Ascending aorta (tissue), 2 donors: ENCODE measurements around the gene EGLN2. TPM values are rescaled to one million over a fixed set of nuclear protein-coding genes. Genes with fewer than 3 reads are reported as not detected.

Source experiments
- DNase-seq, 2 donors: peaks; one replicate each; pipeline ENCODE4 v3.0.0-alpha.2; 2019; ENCODE audit warnings: low spot score in 2 of 2
- H3K27ac ChIP-seq, 2 donors: fragments of 200-600 bp; sonication (generic); one replicate each; pipeline ENCODE4 v1.5.1; 2016 to 2017; ENCODE audit warnings: mild to moderate bottlenecking in 1 of 2
- H3K27me3 ChIP-seq: fragments of 200-600 bp; sonication (generic); one replicate; pipeline ENCODE4 v1.5.1; 2017
- H3K36me3 ChIP-seq, 2 donors: fragments of 200-600 bp; sonication (generic); one replicate each; pipeline ENCODE4 v1.5.1; 2016
- H3K4me1 ChIP-seq, 2 donors: fragments of 200-600 bp; sonication (generic); one replicate each; pipeline ENCODE4 v1.5.1; 2016 to 2017; ENCODE audit warnings: mild to moderate bottlenecking in 1 of 2
- H3K4me3 ChIP-seq, 2 donors: fragments of 200-600 bp; sonication (generic); one replicate each; pipeline ENCODE4 v1.5.1; 2016 to 2017; ENCODE audit warnings: mild to moderate bottlenecking in 1 of 2
- H3K9me3 ChIP-seq, 2 donors: fragments of 200-600 bp; sonication (generic); one replicate each; pipeline ENCODE4 v1.5.1; 2016
- intact Hi-C: fragments of 100-400 bp; cut with DNase I; formaldehyde crosslinking; loops from one replicate; pipeline ENCODE4 v1.15.1; 2023
- total RNA-seq: library from RNA; depleted of rRNA; stranded (reverse); fragments of >200 nt; gene quantifications from one replicate; pipeline ENCODE4 v1.1.0, GENCODE V29; 2016
- TF ChIP-seq, protein P1 (sequence below), 3 experiments: fragments of 200-600 bp in 2 of 3; fragments of 450-650 bp in 1 of 3; sonication (generic) in 2 of 3; IDR thresholded peaks; one replicate each; pipeline ENCODE4 v1.5.1; 2016 to 2019; ENCODE audit warnings: antibody characterized with exemption in 3 of 3, mild to moderate bottlenecking in 1 of 3, moderate library complexity in 1 of 3

EGLN2 gene
- total RNA-seq, 1 donor from 2014 or later, result 149 TPM

DNA sequence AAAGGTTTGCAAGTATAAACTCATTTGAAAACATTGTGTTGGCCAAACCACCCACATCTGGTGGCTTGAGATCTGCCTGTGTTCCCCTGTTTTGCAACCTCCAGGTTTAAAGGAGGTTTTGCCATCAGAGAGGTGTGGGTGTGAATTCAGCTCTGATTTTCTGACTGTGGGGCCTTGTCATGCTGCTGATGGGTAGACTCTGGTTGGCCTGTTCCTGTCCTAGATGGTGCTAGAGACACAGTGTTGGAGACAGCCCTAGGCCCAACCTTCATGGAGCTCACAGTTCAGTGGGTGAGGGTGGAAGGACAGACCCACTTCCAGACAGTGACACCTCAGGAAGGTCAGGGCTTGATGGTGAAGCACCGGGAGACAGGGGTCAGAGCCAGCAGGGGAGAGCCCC is 13.5 kb upstream of the EGLN2 start:
- TF ChIP-seq, protein P1, sequence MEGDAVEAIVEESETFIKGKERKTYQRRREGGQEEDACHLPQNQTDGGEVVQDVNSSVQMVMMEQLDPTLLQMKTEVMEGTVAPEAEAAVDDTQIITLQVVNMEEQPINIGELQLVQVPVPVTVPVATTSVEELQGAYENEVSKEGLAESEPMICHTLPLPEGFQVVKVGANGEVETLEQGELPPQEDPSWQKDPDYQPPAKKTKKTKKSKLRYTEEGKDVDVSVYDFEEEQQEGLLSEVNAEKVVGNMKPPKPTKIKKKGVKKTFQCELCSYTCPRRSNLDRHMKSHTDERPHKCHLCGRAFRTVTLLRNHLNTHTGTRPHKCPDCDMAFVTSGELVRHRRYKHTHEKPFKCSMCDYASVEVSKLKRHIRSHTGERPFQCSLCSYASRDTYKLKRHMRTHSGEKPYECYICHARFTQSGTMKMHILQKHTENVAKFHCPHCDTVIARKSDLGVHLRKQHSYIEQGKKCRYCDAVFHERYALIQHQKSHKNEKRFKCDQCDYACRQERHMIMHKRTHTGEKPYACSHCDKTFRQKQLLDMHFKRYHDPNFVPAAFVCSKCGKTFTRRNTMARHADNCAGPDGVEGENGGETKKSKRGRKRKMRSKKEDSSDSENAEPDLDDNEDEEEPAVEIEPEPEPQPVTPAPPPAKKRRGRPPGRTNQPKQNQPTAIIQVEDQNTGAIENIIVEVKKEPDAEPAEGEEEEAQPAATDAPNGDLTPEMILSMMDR (IDR thresholded peaks at IDR 0.05), result no peak
- peaks cover 20 to 35% of the 10 kb centered on the region in 2 donors for H3K36me3 ChIP-seq
- DNase-seq, result no peak

GRCh38 chr19:40786060-40787037 is 12.6 kb upstream of the EGLN2 start:
- Histone ChIP-seq H3K36me3 (peaks cover 20 to 35% of the 10 kb centered on the region in 2 donors), H3K27me3 (no peaks in the 10 kb centered on the region), H3K9me3 (no peaks in the 10 kb centered on the region), H3K27ac (no peak overlapping the region), H3K4me1 (peaks cover 6 to 14% of the 10 kb centered on the region in 2 donors), H3K4me3 (no peak overlapping the region)
- intact Hi-C loops, result no loop called here
- no peak for DNase-seq
- TF ChIP-seq, protein P1 (IDR thresholded peaks at IDR 0.05), result no peak

More for the DNA sequence above, 13.5 kb upstream of the EGLN2 start:
- H3K4me1 ChIP-seq, result peaks cover 0 to 6% of the 10 kb centered on the region in 2 donors
- no peaks in the 10 kb centered on the region for H3K9me3 ChIP-seq
- H3K27ac ChIP-seq, result peak overlapping the region in 1 of 2 donors; percentile 16
- intact Hi-C loops, result no loop called here
- no peaks in the 10 kb centered on the region for H3K27me3 ChIP-seq
- no peak overlapping the region for H3K4me3 ChIP-seq

- Histone ChIP-seq H3K27ac (peak overlapping the region; percentile 82 to 85), H3K4me3 (no peak overlapping the region), H3K9me3 (no peaks in the 10 kb centered on the region), H3K27me3 (no peaks in the 10 kb centered on the region), H3K36me3 (peaks cover 11 to 16% of the 10 kb centered on the region in 2 donors), H3K4me1 (peaks cover 14 to 32% of the 10 kb centered on the region in 2 donors)
- TF ChIP-seq, protein P1 (IDR thresholded peaks at IDR 0.05), result no peak
- intact Hi-C loops, result loop anchor here (5.0 to 10.0 kb wide), 2 partner anchors 367 to 431 kb away; partner anchors contain the start of gene SERTAD1
- peak in 1 of 2 donors; percentile 84 for DNase-seq
These were observed 7.6 kb upstream of the EGLN2 start for GRCh38 chr19:40791349-40791748.

- H3K27ac ChIP-seq, result peak overlapping the region; percentile 82 to 85
These were observed 7.0 kb upstream of the EGLN2 start for GRCh38 chr19:40791996-40792395.

GRCh38 chr19:40797166-40797962 is 1.6 kb upstream of the EGLN2 start:
- TF ChIP-seq, protein P1 (IDR thresholded peaks at IDR 0.05), result no peak
- H3K4me3 ChIP-seq, result peak overlapping the region in 1 of 2 donors; percentile 99
- peak overlapping the region; percentile 89 to 95 for H3K27ac ChIP-seq
- H3K9me3 ChIP-seq, result no peaks in the 10 kb centered on the region
- no peak for DNase-seq
- H3K4me1 ChIP-seq, result peaks cover 19 to 37% of the 10 kb centered on the region in 2 donors
- intact Hi-C loops, result loop anchor here (5.0 to 10.0 kb wide), 2 partner anchors 135 to 373 kb away; partner anchors contain the start of gene SERTAD1
- peaks cover 8 to 12% of the 10 kb centered on the region in 2 donors for H3K36me3 ChIP-seq
- H3K27me3 ChIP-seq, result no peaks in the 10 kb centered on the region

More at GRCh38 chr19:40791996-40792395, 7.0 kb upstream of the EGLN2 start:
- no peak for DNase-seq
- intact Hi-C loops, result loop anchor here (5.0 to 10.0 kb wide), 2 partner anchors 367 to 430 kb away; partner anchors contain the start of gene SERTAD1
- Histone ChIP-seq H3K4me3 (peak overlapping the region in 1 of 2 donors; percentile 30), H3K36me3 (peaks cover 10% of the 10 kb centered on the region in 2 donors), H3K9me3 (no peaks in the 10 kb centered on the region), H3K27me3 (no peaks in the 10 kb centered on the region), H3K4me1 (peaks cover 14 to 32% of the 10 kb centered on the region in 2 donors)
- TF ChIP-seq, protein P1 (IDR thresholded peaks at IDR 0.05), result no peak
